PC-9 (cell line): ENCODE measurements around the gene BLZF1. TPM values are rescaled to one million over a fixed set of nuclear protein-coding genes. Genes with fewer than 3 reads are reported as not detected.

Source experiments
- BruUV-seq: library from RNA; stranded (reverse); fragments of 400-500 nt; replicated peaks from 2 replicates; lab custom pipeline; 2021; lab: Mats Ljungman, UMichigan
- CTCF ChIA-PET: fragments of 300-600 bp; sonication (Branson Sonifier 250); formaldehyde crosslinking; loops from one replicate; lab custom pipeline; 2022; ENCODE audit warnings: antibody characterized with exemption; lab: Charles Lee
- POLR2A ChIA-PET: fragments of 300-600 bp; sonication (Branson Sonifier 250); formaldehyde crosslinking; loops from one replicate; lab custom pipeline; 2022; ENCODE audit warnings: antibody characterized with exemption; ENCODE audit not compliant: unreplicated experiment; lab: Charles Lee
- DNase-seq, 2 experiments: peaks; one replicate each; pipeline versions ENCODE4 v3.0.0 to v3.0.0-alpha.2; 2015 to 2022; ENCODE audit warnings: mixed read lengths in 1 of 2
- H2AFZ ChIP-seq: fragments of 200-600 bp; sonication (generic); 2 replicates; pipeline ENCODE4 v1.8.1; 2017; ENCODE audit warnings: antibody characterized with exemption
- H3F3A ChIP-seq: fragments of 200-600 bp; sonication (generic); 2 replicates; pipeline ENCODE4 v1.8.1; 2017; ENCODE audit warnings: antibody characterized with exemption, mild to moderate bottlenecking, low read depth; ENCODE audit not compliant: insufficient read depth
- H3K27ac ChIP-seq: fragments of 200-600 bp; sonication (generic); 2 replicates; pipeline ENCODE4 v1.6.1; 2016; ENCODE audit warnings: mixed run types
- H3K27me3 ChIP-seq: fragments of 200-600 bp; sonication (generic); 2 replicates; pipeline ENCODE4 v1.6.1; 2016; ENCODE audit warnings: low read depth, mixed run types; ENCODE audit not compliant: insufficient read depth
- H3K36me3 ChIP-seq: fragments of 200-600 bp; sonication (generic); 2 replicates; pipeline ENCODE4 v1.6.1; 2016; ENCODE audit warnings: low read depth, mixed run types
- H3K4me1 ChIP-seq: fragments of 200-600 bp; sonication (generic); replicated peaks from 2 replicates; pipeline ENCODE4 v1.6.1; 2016; ENCODE audit warnings: mixed run types; ENCODE audit not compliant: insufficient read depth
- H3K4me2 ChIP-seq: fragments of 200-600 bp; sonication (generic); 2 replicates; pipeline ENCODE4 v1.6.1; 2017; ENCODE audit warnings: mixed run types
- H3K4me3 ChIP-seq: fragments of 200-600 bp; sonication (generic); 2 replicates; pipeline ENCODE4 v1.6.1; 2016; ENCODE audit warnings: mixed run types
- H3K79me2 ChIP-seq: fragments of 200-600 bp; sonication (generic); 2 replicates; pipeline ENCODE4 v1.6.1; 2017; ENCODE audit warnings: low read depth, mixed run types
- H3K9me2 ChIP-seq: fragments of 200-600 bp; sonication (generic); 2 replicates; pipeline ENCODE4 v1.8.1; 2017; ENCODE audit warnings: mild to moderate bottlenecking; ENCODE audit not compliant: insufficient read depth
- H3K9me3 ChIP-seq: fragments of 200-600 bp; sonication (generic); 2 replicates; pipeline ENCODE4 v1.8.1; 2016; ENCODE audit warnings: low read depth; ENCODE audit not compliant: insufficient read depth
- H4K20me1 ChIP-seq: fragments of 200-600 bp; sonication (generic); 2 replicates; pipeline ENCODE4 v1.8.1; 2017; ENCODE audit not compliant: insufficient read depth
- EZH2 ChIP-seq: fragments of 200-600 bp; sonication (generic); IDR thresholded peaks from 2 replicates; pipeline ENCODE4 v1.8.0; 2017; ENCODE audit warnings: antibody characterized with exemption, low read depth
- intact Hi-C: fragments of 100-400 bp; cut with micrococcal nuclease; formaldehyde crosslinking; loops from one replicate; pipeline ENCODE4 v1.10.0; 2022; ENCODE audit not compliant: unreplicated experiment
- total RNA-seq: library from RNA; stranded (reverse); gene quantifications from 2 replicates; pipeline ENCODE4 v1.2.3, GENCODE V29; 2021
- TF ChIP-seq, protein P1 (sequence below): fragments of 200-600 bp; sonication (generic); conservative IDR thresholded peaks from 2 replicates; pipeline ENCODE4 v1.6.1; 2017; ENCODE audit warnings: mixed run types, antibody characterized with exemption, mild to moderate bottlenecking, moderate library complexity

BLZF1 gene
- total RNA-seq, 1 experiment from 2014 or later = 15.6 TPM

DNA sequence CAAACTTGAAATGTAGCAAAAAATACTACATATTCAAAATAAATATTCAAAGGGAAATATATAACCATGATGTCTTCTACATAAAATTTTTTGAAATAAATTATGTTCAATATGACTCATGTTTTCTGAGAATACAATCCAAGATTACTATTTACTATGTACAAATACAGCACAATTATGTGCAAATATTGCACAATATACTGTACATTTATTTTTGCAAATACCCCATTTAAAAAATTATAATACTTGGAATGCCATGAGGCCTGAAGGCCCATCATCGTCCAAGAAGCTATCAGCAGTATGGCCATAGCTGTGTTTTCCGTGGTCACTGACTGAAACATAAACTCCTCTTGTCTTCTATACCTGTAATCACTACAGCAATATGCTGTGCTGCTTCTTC lies 47.0 kb downstream of the BLZF1 start:
- intact Hi-C loops = no loop called here
- no peak for DNase-seq
- no TSS peak for BruUV-seq

DNA sequence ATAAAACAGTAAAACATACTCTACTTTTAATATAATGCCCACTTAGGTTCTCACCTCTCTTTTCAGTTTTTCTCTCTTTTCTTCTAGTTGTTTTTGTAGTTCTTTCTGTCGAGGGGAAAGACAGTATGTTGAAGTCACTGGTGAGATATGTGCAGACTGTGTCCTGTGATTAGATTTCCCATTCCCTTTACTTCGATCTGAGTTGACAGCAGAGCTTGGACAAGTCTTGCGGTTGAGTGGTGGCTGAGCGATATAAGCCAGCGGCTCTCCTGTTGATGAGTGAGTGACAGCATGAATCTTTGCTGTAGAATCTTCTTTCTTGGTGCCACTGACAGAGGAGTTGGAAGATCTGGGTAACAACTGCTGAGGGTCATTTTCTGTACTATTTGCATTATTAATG lies 53.3 kb downstream of the BLZF1 start:
- Histone ChIP-seq H3K9me3 (no peaks in the 10 kb centered on the region), H3K4me2 (no peak overlapping the region), H4K20me1 (no peaks in the 10 kb centered on the region), H3K27me3 (no peaks in the 10 kb centered on the region), H2AFZ (no peak overlapping the region), H3K9me2 (no peaks in the 10 kb centered on the region; the same call in 1 of the 2 replicates), H3K36me3 (no peaks in the 10 kb centered on the region), H3K4me3 (no peak overlapping the region), H3K27ac (no peak overlapping the region), H3K79me2 (no peaks in the 10 kb centered on the region), H3K4me1 (no peaks in the 10 kb centered on the region), H3F3A (no peaks in the 10 kb centered on the region)
- ChIA-PET CTCF (no interaction called here), POLR2A (no interaction called here)
- TF ChIP-seq EZH2 = no peak
- TF ChIP-seq, protein P1, sequence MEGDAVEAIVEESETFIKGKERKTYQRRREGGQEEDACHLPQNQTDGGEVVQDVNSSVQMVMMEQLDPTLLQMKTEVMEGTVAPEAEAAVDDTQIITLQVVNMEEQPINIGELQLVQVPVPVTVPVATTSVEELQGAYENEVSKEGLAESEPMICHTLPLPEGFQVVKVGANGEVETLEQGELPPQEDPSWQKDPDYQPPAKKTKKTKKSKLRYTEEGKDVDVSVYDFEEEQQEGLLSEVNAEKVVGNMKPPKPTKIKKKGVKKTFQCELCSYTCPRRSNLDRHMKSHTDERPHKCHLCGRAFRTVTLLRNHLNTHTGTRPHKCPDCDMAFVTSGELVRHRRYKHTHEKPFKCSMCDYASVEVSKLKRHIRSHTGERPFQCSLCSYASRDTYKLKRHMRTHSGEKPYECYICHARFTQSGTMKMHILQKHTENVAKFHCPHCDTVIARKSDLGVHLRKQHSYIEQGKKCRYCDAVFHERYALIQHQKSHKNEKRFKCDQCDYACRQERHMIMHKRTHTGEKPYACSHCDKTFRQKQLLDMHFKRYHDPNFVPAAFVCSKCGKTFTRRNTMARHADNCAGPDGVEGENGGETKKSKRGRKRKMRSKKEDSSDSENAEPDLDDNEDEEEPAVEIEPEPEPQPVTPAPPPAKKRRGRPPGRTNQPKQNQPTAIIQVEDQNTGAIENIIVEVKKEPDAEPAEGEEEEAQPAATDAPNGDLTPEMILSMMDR = no peak
- BruUV-seq = no TSS peak
- intact Hi-C loops = no loop called here
- no peak for DNase-seq

More for the DNA sequence above, 47.0 kb downstream of the BLZF1 start:
- POLR2A ChIA-PET = no interaction called here
- H2AFZ ChIP-seq = no peak overlapping the region
- TF ChIP-seq, protein P1 = no peak
- TF ChIP-seq EZH2 = no peak
- no peak overlapping the region for H3K4me3 ChIP-seq
- no peak overlapping the region for H3K27ac ChIP-seq
- CTCF ChIA-PET = no interaction called here
- no peaks in the 10 kb centered on the region for H3K36me3 ChIP-seq
- no peak overlapping the region for H3K4me2 ChIP-seq
- H3K27me3 ChIP-seq = no peaks in the 10 kb centered on the region
- no peaks in the 10 kb centered on the region for H3F3A ChIP-seq
- no peaks in the 10 kb centered on the region for H3K4me1 ChIP-seq
- H3K9me3 ChIP-seq = no peaks in the 10 kb centered on the region
- H3K9me2 ChIP-seq = no peaks in the 10 kb centered on the region; the same call in 1 of the 2 replicates
- no peaks in the 10 kb centered on the region for H4K20me1 ChIP-seq
- no peaks in the 10 kb centered on the region for H3K79me2 ChIP-seq

DNA sequence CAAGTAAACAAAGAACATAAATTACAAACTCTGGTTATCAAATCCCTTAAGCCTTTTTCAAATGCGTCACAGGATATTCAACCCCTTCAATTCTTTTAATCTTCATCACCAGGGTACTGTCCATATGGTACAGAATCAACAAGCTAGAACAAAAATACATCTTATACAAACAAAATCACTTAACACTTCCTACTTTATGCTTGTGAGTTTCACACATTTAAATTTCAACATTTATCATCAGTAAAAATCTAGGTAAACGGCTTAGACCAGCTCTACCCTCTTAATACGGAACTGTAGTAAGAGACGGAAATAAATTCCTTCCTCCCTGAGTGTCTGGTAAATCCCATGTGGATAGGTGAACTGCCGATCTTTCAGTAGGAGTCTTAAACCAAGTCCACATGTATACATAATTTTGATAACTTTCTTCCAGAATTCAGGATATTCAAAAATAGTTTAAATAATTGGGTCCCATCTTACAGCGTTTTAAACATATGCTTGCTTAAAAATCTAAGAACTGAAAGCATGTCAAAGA lies 58.2 kb downstream of the BLZF1 start:
- POLR2A ChIA-PET = no interaction called here
- Histone ChIP-seq H3K27me3 (no peaks in the 10 kb centered on the region), H4K20me1 (no peaks in the 10 kb centered on the region), H3K36me3 (no peaks in the 10 kb centered on the region), H3K27ac (no peak overlapping the region), H3K9me3 (0 out of 2 replicates have a peak, but pooled peaks cover 2% of the 10 kb centered on the region), H3K4me2 (no peak overlapping the region), H3K4me3 (no peak overlapping the region), H3K4me1 (no peaks in the 10 kb centered on the region), H2AFZ (no peak overlapping the region), H3K9me2 (no peaks in the 10 kb centered on the region), H3F3A (no peaks in the 10 kb centered on the region), H3K79me2 (no peaks in the 10 kb centered on the region)
- TF ChIP-seq EZH2 = no peak
- TF ChIP-seq, protein P1 = no peak
- intact Hi-C loops = no loop called here
- no TSS peak for BruUV-seq
- CTCF ChIA-PET = no interaction called here
- DNase-seq = no peak
